GM12875 (cell line): ENCODE data around the gene ATCAY.
"Not testable (repeated sequence)": the region's sequence is repeated elsewhere in the genome, so short reads cannot be mapped to it uniquely, and the experiment has no call there.

Source experiments
- H3K4me3 ChIP-seq: one replicate; pipeline ENCODE4 v1.5.1; 2011; ENCODE audit warnings: low read depth, low read length, control low read depth
- CTCF ChIP-seq: IDR thresholded peaks from 2 replicates; pipeline ENCODE4 v1.5.1; 2011; ENCODE audit warnings: low read depth, mild to moderate bottlenecking, control low read depth, inconsistent platforms, low read length, moderate library complexity, borderline replicate concordance; ENCODE audit not compliant: insufficient read depth

ATCAY gene

GRCh38 chr19:3949997-3950859 is 69.7 kb downstream of the ATCAY start:
- no peak overlapping the region for H3K4me3 ChIP-seq
- no peak for TF ChIP-seq CTCF

- no peak overlapping the region for H3K4me3 ChIP-seq
- no peak for TF ChIP-seq CTCF
Observed at GRCh38 chr19:3950871-3951861, 70.7 kb downstream of the ATCAY start.

GRCh38 chr19:3952755-3953276 is 72.3 kb downstream of the ATCAY start:
- H3K4me3 ChIP-seq: not testable (repeated sequence)

- no peak overlapping the region for H3K4me3 ChIP-seq
- no peak for TF ChIP-seq CTCF
Observed at GRCh38 chr19:3954107-3954506, 73.6 kb downstream of the ATCAY start.

GRCh38 chr19:3955276-3955675 is 74.8 kb downstream of the ATCAY start:
- not testable (repeated sequence) for H3K4me3 ChIP-seq

GRCh38 chr19:3955688-3956087 is 75.2 kb downstream of the ATCAY start:
- H3K4me3 ChIP-seq: no peak overlapping the region
- TF ChIP-seq CTCF: no peak

GRCh38 chr19:3958836-3959765 is 78.6 kb downstream of the ATCAY start:
- TF ChIP-seq CTCF: no peak
- H3K4me3 ChIP-seq: no peak overlapping the region
